HCT116 (cell line): Measurements from ENCODE around the gene EIF4E2.

Experiments
- CEBPB ChIP-seq: IDR thresholded peaks from 2 replicates; pipeline ENCODE4 v1.6.1; 2012; ENCODE audit warnings: low read depth
- CTCF ChIP-seq, 3 experiments: fragments of 200-600 bp in 1 of 3; sonication (generic) in 1 of 3; IDR thresholded peaks in 2 of 3; conservative IDR thresholded peaks in 1 of 3; 2 replicates each; pipeline ENCODE4 v1.5.1; 2012 to 2017; ENCODE audit warnings: low read depth in 2 of 3, low read length in 2 of 3, antibody characterized with exemption in 1 of 3, borderline replicate concordance in 1 of 3, control low read depth in 1 of 3, mild to moderate bottlenecking in 1 of 3, mixed read lengths in 1 of 3, mixed run types in 1 of 3, moderate library complexity in 1 of 3; ENCODE audit not compliant: insufficient read depth in 1 of 3
- EZH2 ChIP-seq: fragments of 200-600 bp; sonication (generic); IDR thresholded peaks from 2 replicates; pipeline ENCODE4 v1.6.1; 2017; ENCODE audit warnings: antibody characterized with exemption, mixed run types
- EZH2phosphoT487 ChIP-seq: fragments of 200-600 bp; IDR thresholded peaks from 2 replicates; pipeline ENCODE4 v1.6.1; 2018; ENCODE audit warnings: antibody characterized with exemption, borderline replicate concordance
- POLR2A ChIP-seq: IDR thresholded peaks from 2 replicates; pipeline ENCODE4 v1.7.0; 2011; ENCODE audit warnings: borderline replicate concordance; ENCODE audit not compliant: insufficient read depth, insufficient read length; ENCODE audit errors: extremely low read depth
- POLR2AphosphoS5 ChIP-seq: IDR thresholded peaks from 2 replicates; pipeline ENCODE4 v1.6.1; 2011; ENCODE audit warnings: mild to moderate bottlenecking, low read depth, low read length, moderate library complexity
- RAD21 ChIP-seq: IDR thresholded peaks from 2 replicates; pipeline ENCODE4 v1.6.1; 2012; ENCODE audit warnings: low read depth, mild to moderate bottlenecking
- REST ChIP-seq: IDR thresholded peaks from 2 replicates; pipeline ENCODE4 v1.6.1; 2012; ENCODE audit warnings: low read depth
- YY1 ChIP-seq: IDR thresholded peaks from 2 replicates; pipeline ENCODE4 v1.6.1; 2011; ENCODE audit warnings: low read length, low read depth, moderate library complexity, mild to moderate bottlenecking; ENCODE audit not compliant: insufficient replicate concordance; ENCODE audit errors: extremely low read depth
- ZBTB33 ChIP-seq: IDR thresholded peaks from 2 replicates; pipeline ENCODE4 v1.6.1; 2011; ENCODE audit warnings: mild to moderate bottlenecking, low read length, moderate library complexity; ENCODE audit not compliant: insufficient replicate concordance; ENCODE audit errors: extremely low read depth
- ZNF274 ChIP-seq: fragments of 200-500 bp; sonication (Bioruptor generic); IDR thresholded peaks from 2 replicates; pipeline ENCODE4 v1.6.1; 2014; ENCODE audit warnings: mild to moderate bottlenecking, low read depth, low read length, inconsistent platforms

- no peak for TF ChIP-seq CTCF (IDR thresholded peaks at IDR 0.05 in 2 of 3, conservative IDR thresholded peaks at IDR 0.05 in 1 of 3; ENCODE audit: borderline replicate concordance in 1 of 3, insufficient read depth in 1 of 3, low read depth in 2 of 3, low read length in 2 of 3)
- no peak for TF ChIP-seq ZBTB33
- TF ChIP-seq POLR2A = no peak
- no peak for TF ChIP-seq REST
- TF ChIP-seq EZH2 = no peak
- no peak for TF ChIP-seq POLR2AphosphoS5
- no peak for TF ChIP-seq RAD21
- TF ChIP-seq ZNF274 = no peak
- TF ChIP-seq EZH2phosphoT487 = no peak
- no peak for TF ChIP-seq CEBPB
- TF ChIP-seq YY1 = no peak
Observed at GRCh38 chr2:232556426-232556825, 5.9 kb downstream of the EIF4E2 start.
